Mucosa of descending colon (tissue), 3 donors: ENCODE measurements around the gene CREB3L1. TPM values are rescaled to one million over a fixed set of nuclear protein-coding genes. Genes with fewer than 3 reads are reported as not detected.

Source experiments
- ATAC-seq: fragments of 200-7000 bp; cut with Tn5 transposase; one replicate; pipeline ENCODE4 v1.9.1; 2020; ENCODE audit warnings: mild to moderate bottlenecking, moderate library complexity
- DNase-seq, 3 donors: peaks; one replicate each; pipeline ENCODE4 v3.0.0-alpha.2; 2020
- H3K36me3 ChIP-seq: fragments of 200-600 bp; one replicate; pipeline ENCODE4 v1.8.0; 2021; ENCODE audit warnings: low read depth, mild to moderate bottlenecking
- H3K4me1 ChIP-seq: fragments of 200-600 bp; one replicate; pipeline ENCODE4 v1.8.0; 2021; ENCODE audit warnings: low read depth, mild to moderate bottlenecking
- H3K4me3 ChIP-seq: fragments of 200-600 bp; one replicate; pipeline ENCODE4 v1.8.0; 2021; ENCODE audit warnings: mild to moderate bottlenecking
- H3K9me3 ChIP-seq: fragments of 200-600 bp; one replicate; pipeline ENCODE4 v1.8.0; 2021; ENCODE audit warnings: mild to moderate bottlenecking
- CTCF ChIP-seq: fragments of 200-600 bp; IDR thresholded peaks from one replicate; pipeline ENCODE4 v1.8.0; 2022; ENCODE audit warnings: antibody characterized with exemption, mild to moderate bottlenecking
- intact Hi-C, 2 donors: fragments of 100-400 bp; cut with DNase I in 1 of 2; cut with micrococcal nuclease in 1 of 2; formaldehyde crosslinking; loops; one replicate each; pipeline versions ENCODE4 v1.11.0 to v1.11.1; 2022; cut with DNase I, micrococcal nuclease
- total RNA-seq, 3 donors: library from RNA; stranded (reverse); fragmentation: NEBNext Ultra II Directional in 2 of 3; extraction: Animal tissue kit (Norgen Biotek cat#: 25700) in 2 of 3; gene quantifications; one replicate each; pipeline versions ENCODE4 v1.2.1 to v1.2.4, GENCODE V29; 2021 to 2023
- donor health status: DM: no; HTN: no; CAD: no; lungs with moderate emphysema.
- donor health status: DM: no; HTN: no; CAD: no.
- donor health status: DM: no; HTN: yes; CAD: no.

The CREB3L1 gene
- total RNA-seq, 3 donors from 2014 or later: 52.7 to 140 (median 108) TPM

DNA sequence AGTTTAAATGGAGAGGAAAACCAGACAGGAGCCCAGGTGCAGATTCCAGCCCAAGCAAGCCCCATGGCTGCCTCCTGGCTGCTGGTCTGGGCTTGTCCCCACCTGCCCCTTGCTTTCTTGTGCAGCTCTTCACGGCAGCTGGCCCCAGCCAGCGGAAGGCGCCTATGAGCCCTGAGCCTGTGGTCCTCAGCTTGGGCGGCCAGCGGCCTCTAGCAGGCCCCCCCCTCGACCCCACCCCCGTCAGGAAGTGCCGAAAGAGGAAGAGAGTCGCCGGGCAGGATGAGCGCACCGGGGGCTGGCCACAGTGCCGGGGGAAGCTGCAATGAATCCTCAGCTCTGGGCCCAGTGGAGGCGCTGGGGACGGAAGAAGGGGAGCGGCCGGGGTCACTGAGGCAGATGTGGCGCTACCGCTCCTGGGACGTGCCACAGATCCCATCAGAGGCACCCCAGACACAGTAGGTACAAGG is 67.7 kb downstream of the CREB3L1 start:
- intact Hi-C loops: no loop called here
- Histone ChIP-seq H3K4me1 (peaks cover 14% of the 10 kb centered on the region), H3K9me3 (no peaks in the 10 kb centered on the region), H3K4me3 (no peak overlapping the region), H3K36me3 (no peaks in the 10 kb centered on the region)
- ATAC-seq (no peak), DNase-seq (peak; percentile 32 to 77 (median 61))
- TF ChIP-seq CTCF: no peak

GRCh38 chr11:46345881-46346484 is 68.5 kb downstream of the CREB3L1 start:
- peaks cover 14% of the 10 kb centered on the region for H3K4me1 ChIP-seq
- H3K9me3 ChIP-seq: no peaks in the 10 kb centered on the region
- H3K4me3 ChIP-seq: no peak overlapping the region
- TF ChIP-seq CTCF: no peak
- intact Hi-C loops: no loop called here
- no peaks in the 10 kb centered on the region for H3K36me3 ChIP-seq
- peak in 1 of 3 donors; percentile 50 for DNase-seq
- no peak for ATAC-seq

DNA sequence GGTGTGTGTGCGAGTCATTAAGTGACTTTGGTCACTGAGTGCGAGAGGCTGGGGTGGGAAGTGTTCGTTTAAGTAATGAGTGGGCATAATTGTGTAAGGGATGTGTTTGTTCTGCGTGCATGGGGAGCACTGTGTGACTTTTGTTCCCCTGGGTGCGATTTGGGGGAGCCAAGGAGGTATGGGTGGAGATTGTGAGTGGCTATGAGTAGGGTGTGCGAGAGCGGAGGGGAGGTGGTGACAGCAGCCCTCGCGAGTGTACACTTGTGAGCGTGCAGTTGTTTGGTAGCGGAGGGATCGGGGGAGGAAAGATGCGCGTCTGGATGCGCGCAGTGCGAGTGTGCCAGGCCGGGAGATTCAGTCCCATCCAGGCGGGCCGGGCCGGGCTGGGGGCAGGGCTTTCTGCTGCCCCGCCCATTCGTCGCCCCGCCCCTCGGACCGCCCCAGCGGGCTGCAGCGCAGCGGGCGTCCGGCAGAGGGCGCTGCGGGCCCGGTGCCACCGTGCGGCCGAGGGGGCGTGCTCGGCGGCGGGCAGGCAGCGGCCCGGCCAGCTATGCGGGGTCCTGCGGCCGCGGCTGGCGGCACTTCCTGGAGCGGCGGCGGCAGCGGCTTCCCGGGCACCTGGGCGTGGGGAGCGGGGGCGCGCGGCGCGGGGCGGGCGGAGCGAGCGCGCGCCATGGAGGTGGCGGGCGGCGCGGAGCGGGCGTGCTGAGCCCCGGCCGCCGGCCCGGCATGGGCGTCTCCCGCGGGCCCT is 69.6 kb downstream of the CREB3L1 start, which contains the start of gene DGKZ:
Gene DGKZ (plus strand): TSS at position 578 of the 751 bp plus-strand sequence. CDS start 197 bp downstream, outside the sequence.
- H3K9me3 ChIP-seq: no peaks in the 10 kb centered on the region
- H3K4me3 ChIP-seq: peak within 1 kb of the TSS; percentile 63
- ATAC-seq (peak; percentile 92), DNase-seq (peak; percentile 88 to 95 (median 93))
- no peaks in the 10 kb centered on the region for H3K36me3 ChIP-seq
- H3K4me1 ChIP-seq: peaks cover 18% of the 10 kb centered on the region
- TF ChIP-seq CTCF: peak; percentile 99
- intact Hi-C loops: no loop called here

- ATAC-seq (peak; percentile 3), DNase-seq (peak; percentile 38 to 77 (median 67))
- Histone ChIP-seq H3K4me3 (peak overlapping the region; percentile 63), H3K4me1 (peaks cover 18% of the 10 kb centered on the region), H3K9me3 (no peaks in the 10 kb centered on the region), H3K36me3 (no peaks in the 10 kb centered on the region)
- TF ChIP-seq CTCF: no peak
- intact Hi-C loops: no loop called here
Measured at GRCh38 chr11:46347637-46348311, 70.3 kb downstream of the CREB3L1 start.

- intact Hi-C loops: no loop called here
- Histone ChIP-seq H3K9me3 (no peaks in the 10 kb centered on the region), H3K4me3 (no peak overlapping the region), H3K4me1 (peaks cover 18% of the 10 kb centered on the region), H3K36me3 (no peaks in the 10 kb centered on the region)
- DNase-seq (peak; percentile 48 to 81 (median 57)), ATAC-seq (peak; percentile 9)
- no peak for TF ChIP-seq CTCF
Measured at GRCh38 chr11:46348566-46349401, 71.3 kb downstream of the CREB3L1 start.
